ENCODE results near the gene DAB2IP.

GRCh38 chr9:121757281-121757585 is 105.8 kb downstream of the DAB2IP start:
- TF ChIP-seq CTCF (conservative IDR thresholded peaks at IDR 0.05) (no peak), EZH2 (IDR thresholded peaks at IDR 0.05; ENCODE audit: low read depth) (no peak)

Measured in PC-9 (cell line).